GM18858 (cell line): ENCODE data around the gene TVP23C.
"Not testable (repeated sequence)": the region's sequence is repeated elsewhere in the genome, so short reads cannot be mapped to it uniquely, and the experiment has no call there.

Experiments used
- ATAC-seq: cut with Tn5 transposase; IDR thresholded peaks from one replicate; pipeline ENCODE4 v1.9.1; 2021; ENCODE audit not compliant: unreplicated experiment

The TVP23C gene

GRCh38 chr17:15533122-15533521, 30.2 kb downstream of the TVP23C start:
- not testable (repeated sequence) for ATAC-seq

- ATAC-seq = not testable (repeated sequence)
These were observed 36.7 kb downstream of the TVP23C start for GRCh38 chr17:15526292-15527218.

- ATAC-seq = not testable (repeated sequence)
These were observed 38.0 kb downstream of the TVP23C start for GRCh38 chr17:15524990-15525985.

GRCh38 chr17:15516150-15516549, 47.1 kb downstream of the TVP23C start:
- no peak for ATAC-seq

DNA sequence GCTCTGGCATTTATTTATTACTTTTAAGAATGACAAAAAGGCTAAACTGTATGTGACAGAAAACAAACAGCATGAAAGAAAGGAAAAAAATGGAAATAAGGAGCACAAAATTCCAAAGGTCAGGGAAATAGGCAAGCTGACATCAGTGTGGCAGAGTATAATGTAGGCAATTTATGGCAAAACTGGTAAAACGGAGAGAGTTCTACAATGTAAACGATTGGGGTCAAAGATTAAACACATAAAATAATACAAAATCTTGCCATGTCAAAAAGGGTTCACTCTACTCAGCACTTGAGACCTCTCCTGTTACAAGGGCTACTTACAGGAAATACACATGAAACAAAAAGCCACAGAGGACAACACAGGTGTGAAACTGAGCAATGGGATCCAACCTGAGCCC, 48.8 kb downstream of the TVP23C start:
- no peak for ATAC-seq

- no peak for ATAC-seq
These were observed 49.3 kb downstream of the TVP23C start for GRCh38 chr17:15513856-15514459.

DNA sequence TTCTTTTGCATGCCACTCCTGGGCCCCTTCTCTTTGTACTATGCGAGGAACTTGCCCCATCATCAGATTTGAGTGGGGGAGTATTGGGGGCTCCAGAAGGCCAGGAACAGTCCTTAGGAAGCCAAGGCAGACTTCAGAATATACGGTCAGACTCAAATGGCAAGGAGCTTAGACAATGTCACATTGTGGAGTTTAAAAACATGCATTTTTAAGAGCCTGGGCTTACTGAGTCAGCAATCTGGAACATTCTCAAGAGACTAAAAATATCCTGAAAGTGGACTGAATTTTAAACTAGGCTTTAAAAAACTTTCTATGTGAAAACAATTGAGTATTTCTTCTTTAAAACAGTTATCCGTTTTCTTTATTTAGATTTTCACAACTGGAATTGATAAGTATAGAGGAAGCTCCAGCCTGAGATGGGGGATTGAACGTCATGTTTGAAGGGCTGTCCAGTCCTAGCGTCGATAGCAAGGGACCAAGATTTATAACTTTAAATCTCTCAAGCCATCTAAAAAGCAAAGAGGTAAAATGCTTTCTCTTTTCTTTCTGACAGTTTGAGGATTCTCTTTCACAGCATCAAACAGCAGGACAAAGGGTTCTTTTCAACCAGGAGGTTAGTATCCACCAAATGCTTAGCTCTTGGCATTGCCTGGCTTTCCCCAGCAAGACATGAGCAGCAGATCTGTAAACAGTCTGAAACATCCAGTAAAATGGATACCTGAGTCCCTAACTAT, 50.1 kb downstream of the TVP23C start:
- no peak for ATAC-seq

DNA sequence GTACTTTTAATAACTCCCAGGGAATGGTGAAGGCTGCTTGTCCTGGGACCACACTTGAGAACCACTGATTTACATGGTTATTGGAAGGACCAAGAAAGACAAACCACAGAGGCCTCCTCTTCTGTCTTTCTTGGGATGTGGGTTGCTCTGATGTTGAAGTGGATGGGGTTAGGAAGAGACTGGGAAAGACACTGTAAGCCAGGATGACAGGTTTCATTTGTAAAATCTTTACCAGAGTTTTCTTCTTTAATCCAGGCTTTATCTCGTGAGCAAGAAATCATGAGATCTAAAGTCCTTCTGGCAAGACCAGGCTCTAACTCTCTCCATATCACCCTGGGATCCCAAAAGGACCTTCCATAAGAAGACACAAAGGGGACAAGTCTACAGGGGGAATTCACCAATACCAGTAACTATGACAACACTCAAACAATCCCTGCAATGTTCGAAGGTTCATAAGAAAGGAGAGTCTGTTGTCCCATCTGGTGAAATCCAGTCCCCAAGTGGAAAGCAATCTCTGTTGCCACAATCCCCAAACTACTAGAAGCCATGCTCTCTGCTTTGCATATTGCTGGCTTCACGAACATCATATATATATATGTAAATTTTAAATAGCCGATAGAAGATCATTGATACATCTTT, 51.1 kb downstream of the TVP23C start:
- ATAC-seq = no peak

GRCh38 chr17:15511142-15511541, 52.1 kb downstream of the TVP23C start:
- ATAC-seq = no peak

DNA sequence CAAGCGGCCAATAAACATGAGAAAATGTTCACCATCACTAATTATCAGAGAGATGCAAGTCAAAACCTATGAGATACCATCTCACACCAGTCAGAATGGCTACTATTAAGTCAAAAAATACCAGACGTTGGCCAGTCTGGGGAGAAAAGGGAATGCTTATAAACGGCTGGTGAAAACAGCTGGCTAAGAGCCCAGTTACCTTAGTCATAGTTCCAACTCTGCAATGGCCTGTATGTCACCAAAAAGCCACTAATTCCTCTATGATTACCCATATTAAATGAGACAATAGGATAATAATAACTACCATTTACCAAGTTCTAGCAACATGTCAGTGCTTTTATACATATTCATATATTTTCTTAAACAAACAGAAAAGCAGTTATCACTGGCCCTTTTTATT, 52.9 kb downstream of the TVP23C start:
- ATAC-seq = no peak

GRCh38 chr17:15509095-15509494, 54.2 kb downstream of the TVP23C start:
- ATAC-seq = no peak

GRCh38 chr17:15508466-15508865, 54.8 kb downstream of the TVP23C start:
- no peak for ATAC-seq

DNA sequence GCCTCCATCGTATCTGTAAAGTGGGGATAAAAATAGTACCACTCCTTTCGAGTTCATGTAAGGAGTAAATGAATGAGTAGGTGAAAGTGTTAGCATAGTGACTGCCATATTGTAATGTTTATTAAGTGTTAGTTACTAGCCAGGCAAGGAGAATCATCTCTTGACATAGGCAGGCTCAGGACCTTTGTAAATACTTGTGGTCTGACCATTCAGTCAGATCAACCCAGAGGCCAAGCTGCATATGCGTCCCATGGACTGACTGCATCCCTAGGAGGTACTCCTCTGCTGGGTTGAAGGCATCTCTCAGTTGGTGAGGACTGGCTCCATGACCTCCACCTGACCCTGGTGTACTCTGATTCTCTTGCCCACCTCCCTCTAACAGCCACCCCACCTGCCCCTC, 55.4 kb downstream of the TVP23C start:
- no peak for ATAC-seq

GRCh38 chr17:15507001-15507400, 56.3 kb downstream of the TVP23C start:
- ATAC-seq = no peak

- ATAC-seq = not testable (repeated sequence)
These were observed 57.6 kb downstream of the TVP23C start for GRCh38 chr17:15505708-15506107.

GRCh38 chr17:15503731-15504130, 59.6 kb downstream of the TVP23C start:
- no peak for ATAC-seq

GRCh38 chr17:15502369-15503112, 60.7 kb downstream of the TVP23C start:
- ATAC-seq = peak; percentile 82

- no peak for ATAC-seq
These were observed 61.5 kb downstream of the TVP23C start for GRCh38 chr17:15501793-15502192.

- ATAC-seq = no peak
These were observed 62.0 kb downstream of the TVP23C start for GRCh38 chr17:15501282-15501681.
